22Rv1 (cell line): ENCODE measurements around the gene RFC5.

Experiments used
- H3K27ac ChIP-seq: fragments of 450-650 bp; 2 replicates; pipeline ENCODE4 v1.5.1; 2017
- CTCF ChIP-seq: fragments of 450-650 bp; IDR thresholded peaks from 2 replicates; pipeline ENCODE4 v1.5.1; 2017; ENCODE audit warnings: mild to moderate bottlenecking
- ZFX ChIP-seq: fragments of 450-650 bp; IDR thresholded peaks from 2 replicates; pipeline ENCODE4 v1.6.1; 2017; ENCODE audit warnings: antibody characterized with exemption, borderline replicate concordance

RFC5 gene

DNA sequence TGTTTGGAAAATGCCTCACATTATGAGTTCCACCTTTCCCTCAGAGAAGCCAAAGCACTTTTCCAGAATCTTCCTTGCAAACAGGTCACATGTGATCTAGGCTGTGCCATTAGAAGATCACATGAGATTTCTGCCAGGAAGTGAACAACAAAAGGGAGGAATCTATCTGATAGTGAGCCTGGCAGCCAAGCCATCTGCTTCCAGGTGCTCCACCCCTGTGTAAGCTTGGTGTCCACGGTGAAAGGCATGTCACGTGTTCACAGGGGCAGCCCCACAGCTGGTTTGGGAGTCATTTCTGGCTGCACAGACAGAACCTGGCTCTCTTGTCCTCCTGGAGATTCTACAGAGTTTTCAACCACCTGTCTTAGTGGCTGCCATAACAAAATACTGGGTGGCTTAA is 44.2 kb upstream of the RFC5 start:
- H3K27ac ChIP-seq = no peak overlapping the region
- TF ChIP-seq ZFX (no peak), CTCF (no peak)

DNA sequence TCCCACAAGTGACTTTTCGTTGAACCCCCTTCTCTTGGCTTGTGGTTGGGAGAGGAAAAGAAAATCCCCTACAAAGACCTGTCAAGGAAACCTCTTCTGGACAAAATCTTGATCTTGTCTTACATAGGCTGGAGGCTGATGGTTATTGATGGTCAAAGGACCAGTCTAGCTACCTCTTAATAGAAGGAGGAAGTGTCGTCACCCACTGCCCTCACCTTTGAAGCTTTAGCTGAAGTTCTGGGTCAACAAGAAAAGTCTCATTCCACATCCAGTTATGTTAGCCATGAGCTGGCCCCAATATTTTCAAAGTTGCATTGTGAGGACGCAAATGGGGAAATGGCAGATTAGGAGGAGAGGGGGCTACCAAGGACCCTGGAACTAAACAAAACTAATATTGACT is 41.5 kb upstream of the RFC5 start:
- TF ChIP-seq ZFX = no peak
- no peak for TF ChIP-seq CTCF
- no peak overlapping the region for H3K27ac ChIP-seq

DNA sequence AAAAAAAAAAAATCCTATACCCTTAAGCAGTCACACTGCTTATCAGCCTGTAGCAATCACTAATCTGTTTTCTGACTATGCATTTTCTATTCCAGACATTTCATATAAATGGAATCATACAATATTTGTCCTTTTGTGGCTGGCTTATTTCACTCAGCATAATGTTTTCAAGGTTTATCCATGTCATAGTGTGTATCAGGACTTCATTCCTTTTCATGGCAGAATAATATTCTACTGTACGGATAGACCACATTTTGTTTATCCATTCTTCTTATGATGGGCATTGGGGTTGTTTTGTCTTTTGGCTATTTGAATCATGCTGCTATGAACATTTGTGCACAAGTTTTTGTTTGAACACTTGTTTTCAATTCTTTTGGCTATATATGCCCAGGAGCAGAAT is 39.1 kb upstream of the RFC5 start:
- TF ChIP-seq CTCF = no peak
- no peak for TF ChIP-seq ZFX
- no peak overlapping the region for H3K27ac ChIP-seq

DNA sequence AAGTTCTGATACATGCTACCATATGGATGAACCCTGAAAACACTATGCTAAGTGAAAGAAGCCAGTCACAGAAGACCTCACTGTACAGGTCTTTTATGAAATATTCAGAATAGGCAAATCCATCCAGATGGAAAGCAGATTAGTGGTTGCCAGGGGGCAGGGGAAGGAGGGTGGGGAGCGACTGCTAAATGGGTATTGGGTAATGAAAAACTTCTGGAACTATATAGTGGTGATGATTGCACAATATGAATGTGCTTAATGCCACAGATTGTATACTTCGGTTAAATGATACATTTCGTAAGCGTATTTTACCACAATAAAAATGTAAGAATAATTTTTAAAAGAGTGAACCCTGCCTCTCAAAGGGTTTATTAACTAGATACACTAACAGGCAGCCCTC is 35.9 kb upstream of the RFC5 start:
- TF ChIP-seq ZFX (no peak), CTCF (no peak)
- H3K27ac ChIP-seq = no peak overlapping the region

- TF ChIP-seq CTCF (no peak), ZFX (no peak)
- no peak overlapping the region for H3K27ac ChIP-seq
Measured at GRCh38 chr12:117981267-117981666, 35.2 kb upstream of the RFC5 start.

- TF ChIP-seq ZFX (no peak), CTCF (no peak)
- no peak overlapping the region for H3K27ac ChIP-seq
Measured at GRCh38 chr12:117985182-117985581, 31.3 kb upstream of the RFC5 start.

- TF ChIP-seq ZFX (no peak), CTCF (no peak)
- no peak overlapping the region for H3K27ac ChIP-seq
Measured at GRCh38 chr12:117986705-117987469, 29.6 kb upstream of the RFC5 start.
